GM12878 (cell line): Measurements from ENCODE around the gene ABHD2. TPM values are rescaled to one million over a fixed set of nuclear protein-coding genes. Genes with fewer than 3 reads are reported as not detected.

Experiments
- ATAC-seq: fragments of 200-7000 bp; cut with Tn5 transposase; 3 replicates; pipeline ENCODE4 v1.9.1; 2020; ENCODE audit warnings: mild to moderate bottlenecking, moderate library complexity
- BruUV-seq: library from RNA; stranded (reverse); fragments of 400-500 nt; replicated peaks from 2 replicates; lab custom pipeline; 2021; lab: Mats Ljungman, UMichigan
- CTCF ChIA-PET: fragments of 300-600 bp; sonication (Branson Sonifier 250); formaldehyde crosslinking; extraction: SDS; loops from one replicate; lab custom pipeline; 2021; ENCODE audit warnings: inconsistent platforms; lab: Yijun Ruan, JAX
- POLR2A ChIA-PET: fragments of 350-600 bp; formaldehyde crosslinking; extraction: SDS; loops from one replicate; lab custom pipeline; 2021; ENCODE audit warnings: inconsistent platforms; lab: Charles Lee
- RAD21 ChIA-PET: fragments of 300-600 bp; sonication (Branson Sonifier 250); formaldehyde crosslinking; loops from one replicate; lab custom pipeline; 2023; ENCODE audit warnings: antibody characterized with exemption; ENCODE audit not compliant: unreplicated experiment; lab: Charles Lee
- SMC1A ChIA-PET: fragments of 300-600 bp; sonication (Branson Sonifier 250); formaldehyde crosslinking; loops from one replicate; lab custom pipeline; 2023; ENCODE audit not compliant: unreplicated experiment, uncharacterized antibody; lab: Charles Lee
- DNase-seq: peaks from one replicate; pipeline ENCODE4 v3.0.0-alpha.2; 2011; ENCODE audit warnings: low read depth, low spot score
- FAIRE-seq: peaks from 3 replicates; lab custom pipeline; 2011; peaks lifted over from hg19 to GRCh38; lab: Jason Lieb, UNC
- H2AFZ ChIP-seq: 2 replicates; pipeline ENCODE4 v1.6.0; 2011; ENCODE audit warnings: low read depth, low read length, control low read depth; ENCODE audit not compliant: control insufficient read depth
- H3K27ac ChIP-seq: 2 replicates; pipeline ENCODE4 v1.5.1; 2011; ENCODE audit warnings: control low read depth; ENCODE audit not compliant: control insufficient read depth, insufficient read depth
- H3K27me3 ChIP-seq, 2 experiments: replicated peaks in 1 of 2; 2 replicates each; pipeline versions ENCODE4 v1.6.0 to v1.6.1; 2011; ENCODE audit warnings: low read length in 1 of 2; ENCODE audit not compliant: control insufficient read depth in 2 of 2, insufficient read depth in 2 of 2
- H3K36me3 ChIP-seq, 2 experiments: 2 replicates each; pipeline ENCODE4 v1.5.1; 2011; ENCODE audit warnings: low read length in 1 of 2; ENCODE audit not compliant: control insufficient read depth in 2 of 2, insufficient read depth in 2 of 2
- H3K4me1 ChIP-seq: 2 replicates; pipeline ENCODE4 v1.6.1; 2011; ENCODE audit warnings: mild to moderate bottlenecking, low read length, moderate library complexity, mixed read lengths; ENCODE audit not compliant: control insufficient read depth, insufficient read depth
- H3K4me2 ChIP-seq: 2 replicates; pipeline ENCODE4 v1.6.0; 2011; ENCODE audit warnings: control low read depth; ENCODE audit not compliant: control insufficient read depth, insufficient read depth
- H3K4me3 ChIP-seq: fragments of 200-600 bp; sonication (generic); 2 replicates; pipeline ENCODE4 v1.5.1; 2016
- H3K79me2 ChIP-seq: 2 replicates; pipeline ENCODE4 v1.6.0; 2011; ENCODE audit warnings: low read length; ENCODE audit not compliant: control insufficient read depth, insufficient read depth
- H3K9ac ChIP-seq: 2 replicates; pipeline ENCODE4 v1.8.0; 2011; ENCODE audit warnings: low read length, control low read depth, mixed read lengths; ENCODE audit not compliant: control insufficient read depth, insufficient read depth
- H3K9me3 ChIP-seq: replicated peaks from 3 replicates; pipeline ENCODE4 v1.5.1; 2011; ENCODE audit warnings: mild to moderate bottlenecking, low read length; ENCODE audit not compliant: control insufficient read depth, insufficient read depth
- H4K20me1 ChIP-seq: 2 replicates; pipeline ENCODE4 v1.6.0; 2011; ENCODE audit not compliant: control insufficient read depth, insufficient read depth
- ASH2L ChIP-seq: fragments of 300-600, 200-600 bp; sonication (generic); IDR thresholded peaks from 2 replicates; pipeline ENCODE4 v1.6.1; 2017; ENCODE audit warnings: low read depth, mild to moderate bottlenecking, borderline replicate concordance
- ATF7 ChIP-seq: fragments of 450-650 bp; IDR thresholded peaks from 2 replicates; pipeline ENCODE4 v1.6.1; 2016; ENCODE audit warnings: low read depth, mild to moderate bottlenecking
- CHD1 ChIP-seq: IDR thresholded peaks from 2 replicates; pipeline ENCODE4 v1.6.1; 2012; ENCODE audit warnings: low read depth, low read length, improper control_type of control experiment
- CHD2 ChIP-seq: IDR thresholded peaks from 2 replicates; pipeline ENCODE4 v1.6.1; 2011; ENCODE audit warnings: low read depth, low read length, improper control_type of control experiment, borderline replicate concordance
- CUX1 ChIP-seq: IDR thresholded peaks from 2 replicates; pipeline ENCODE4 v1.6.1; 2012; ENCODE audit warnings: improper control_type of control experiment, low read depth, low read length; ENCODE audit not compliant: insufficient replicate concordance
- GABPA ChIP-seq: IDR thresholded peaks from 2 replicates; pipeline ENCODE4 v1.6.1; 2014; ENCODE audit warnings: antibody characterized with exemption, low read depth, mild to moderate bottlenecking, inconsistent platforms
- NBN ChIP-seq: fragments of 450-650 bp; IDR thresholded peaks from 2 replicates; pipeline ENCODE4 v1.6.1; 2016
- PML ChIP-seq: IDR thresholded peaks from 2 replicates; pipeline ENCODE4 v1.6.1; 2012; ENCODE audit warnings: low read length, inconsistent platforms
- SP1 ChIP-seq: IDR thresholded peaks from one replicate; pipeline ENCODE4 v1.6.1; 2011; ENCODE audit warnings: low read depth, low read length
- TARDBP ChIP-seq: IDR thresholded peaks from 2 replicates; pipeline ENCODE4 v1.6.1; 2016; ENCODE audit warnings: borderline replicate concordance
- TCF7 ChIP-seq: IDR thresholded peaks from 2 replicates; pipeline ENCODE4 v1.6.1; 2014; ENCODE audit warnings: antibody characterized with exemption, borderline replicate concordance
- ZNF384 ChIP-seq: IDR thresholded peaks from 2 replicates; pipeline ENCODE4 v1.6.1; 2012; ENCODE audit warnings: low read depth, mild to moderate bottlenecking, low read length, improper control_type of control experiment, borderline replicate concordance
- ZNF592 ChIP-seq: fragments of 450-650 bp; IDR thresholded peaks from 2 replicates; pipeline ENCODE4 v1.6.1; 2017; ENCODE audit warnings: mild to moderate bottlenecking, moderate library complexity
- WGBS: methylation state at CpG from one replicate; pipeline ENCODE4 v1.1.6; 2016; ENCODE audit warnings: low lambda C conversion rate; ENCODE audit not compliant: insufficient replicate concordance, insufficient coverage; ENCODE audit errors: missing lambda C conversion rate; 5-methylcytosine and 5-hydroxymethylcytosine counted together
- in situ Hi-C: fragments of 300-500 bp; cut with MboI; formaldehyde crosslinking; loops from 9 replicates; pipeline ENCODE4 v1.14.3; 2018; ENCODE audit warnings: mixed read lengths
- intact Hi-C: fragments of 100-400 bp; cut with micrococcal nuclease; formaldehyde crosslinking; loops from one replicate; pipeline ENCODE4 v1.14.2; 2022; ENCODE audit not compliant: unreplicated experiment
- polyA plus RNA-seq, 11 experiments: library from polyadenylated mRNA; depleted of rRNA in 4 of 11; unstranded in 6 of 11; stranded (reverse) in 5 of 11; fragments of >200 nt; fragmentation: Nextera tagmentation in 4 of 11; fragmentation: Illumina TruSeq in 1 of 11; extraction: Ambion mirVana in 4 of 11; extraction: Trizol in 1 of 11; gene quantifications; 1 replicate in 1 of 11; 2 replicates in 10 of 11; pipeline versions ENCODE4 v1.2.1 to v1.2.3, GENCODE V29; 2011 to 2016; ENCODE audit warnings: inconsistent platforms in 2 of 11, missing spikeins in 2 of 11, low read depth in 1 of 11
- total RNA-seq, 4 experiments: library from RNA; depleted of rRNA in 3 of 4; stranded (reverse); fragments of >200 nt in 3 of 4; fragmentation: Illumina TruSeq in 1 of 4; extraction: Trizol in 1 of 4; gene quantifications; 2 replicates each; pipeline versions ENCODE4 v1.2.1 to v1.2.3, GENCODE V29; 2013 to 2021

ABHD2 gene
- total and polyA plus RNA-seq, 10 of the 15 experiments (the other 5 are each of a cell fraction or from before 2014, with no cell fraction given): 1.2 to 33.6 (median 20.4) TPM

GRCh38 chr15:89068325-89068784, 19.9 kb upstream of the ABHD2 start (continued):
- TF ChIP-seq ZNF592: no peak

- CTCF ChIA-PET: interaction anchor here (0.5 to 1.1 kb wide), 2 partner anchors 10 to 59 kb away, joined by 3 read pairs; no protein-coding TSS in a partner anchor
- no peak for TF ChIP-seq GABPA
- TF ChIP-seq ZNF384: no peak
- TF ChIP-seq CUX1: no peak
- no peak for TF ChIP-seq SP1
- no peak for TF ChIP-seq CHD2
- no peak for TF ChIP-seq ASH2L
- no peak for TF ChIP-seq ATF7
- no peak for TF ChIP-seq TCF7
- TF ChIP-seq CHD1: no peak
- TF ChIP-seq NBN: no peak
- TF ChIP-seq PML: no peak
- no peak for TF ChIP-seq TARDBP
Measured at GRCh38 chr15:89070197-89071124, 17.8 kb upstream of the ABHD2 start.

More at GRCh38 chr15:89070197-89071124, 17.8 kb upstream of the ABHD2 start:
- no TSS peak for BruUV-seq
- Histone ChIP-seq H3K9me3 (peaks cover 15% of the 10 kb centered on the region), H3K4me2 (no peak overlapping the region), H3K36me3 (no peaks in the 10 kb centered on the region), H4K20me1 (no peaks in the 10 kb centered on the region), H2AFZ (no peak overlapping the region), H3K27me3 (no peaks in the 10 kb centered on the region), H3K4me3 (no peak overlapping the region), H3K27ac (no peak overlapping the region), H3K9ac (no peak overlapping the region), H3K79me2 (no peaks in the 10 kb centered on the region), H3K4me1 (peaks cover 13% of the 10 kb centered on the region)
- ChIA-PET SMC1A (no interaction called here), POLR2A (no interaction called here), RAD21 (no interaction called here)
- intact Hi-C loops: no loop called here
- 84% methylated on average over 7 of the region's 7 CpGs for WGBS
- no peak for FAIRE-seq
- DNase-seq: no peak
- in situ Hi-C loops: no loop called here
- no peak for ATAC-seq
